ENCODE data around the gene CHRNA4.

Gene CHRNA4

GRCh38 chr20:63360850-63361518 is at the start of gene CHRNA4:
CHRNA4 (minus strand) TSS chr20:63361349; CDS start chr20:63361165, 184 bp downstream.
- DNase-seq (ENCODE audit: low read depth), result no peak

GRCh38 chr20:63409834-63410435 is 48.8 kb upstream of the CHRNA4 start:
- no peak for DNase-seq (ENCODE audit: low read depth)

- no peak for DNase-seq (ENCODE audit: low read depth)
These were observed 48.1 kb upstream of the CHRNA4 start for GRCh38 chr20:63409066-63409833.

- DNase-seq (ENCODE audit: low read depth), result no peak
These were observed 47.5 kb upstream of the CHRNA4 start for GRCh38 chr20:63408684-63409046.

GRCh38 chr20:63407928-63408683 is 47.0 kb upstream of the CHRNA4 start:
- DNase-seq (ENCODE audit: low read depth), result no peak

- DNase-seq (ENCODE audit: low read depth), result no peak
These were observed 45.6 kb upstream of the CHRNA4 start for GRCh38 chr20:63406617-63407245.

GRCh38 chr20:63406011-63406410 is 44.9 kb upstream of the CHRNA4 start:
- no peak for DNase-seq (ENCODE audit: low read depth)

- no peak for DNase-seq (ENCODE audit: low read depth)
These were observed 44.1 kb upstream of the CHRNA4 start for GRCh38 chr20:63405102-63405730.

- no peak for DNase-seq (ENCODE audit: low read depth)
These were observed 43.3 kb upstream of the CHRNA4 start for GRCh38 chr20:63404129-63405085.

GRCh38 chr20:63403403-63404105 is 42.4 kb upstream of the CHRNA4 start:
- DNase-seq (ENCODE audit: low read depth), result no peak

GRCh38 chr20:63402860-63403220 is 41.7 kb upstream of the CHRNA4 start:
- no peak for DNase-seq (ENCODE audit: low read depth)

GRCh38 chr20:63402181-63402859 is 41.2 kb upstream of the CHRNA4 start:
- DNase-seq (ENCODE audit: low read depth), result no peak

GRCh38 chr20:63401384-63402110 is 40.4 kb upstream of the CHRNA4 start:
- no peak for DNase-seq (ENCODE audit: low read depth)

GRCh38 chr20:63400486-63401210 is 39.5 kb upstream of the CHRNA4 start:
- DNase-seq (ENCODE audit: low read depth), result no peak

GRCh38 chr20:63399596-63400375 is 38.6 kb upstream of the CHRNA4 start:
- DNase-seq (ENCODE audit: low read depth), result no peak

GRCh38 chr20:63398744-63399514 is 37.8 kb upstream of the CHRNA4 start:
- no peak for DNase-seq (ENCODE audit: low read depth)

Measured in non-pigmented ciliary epithelial cell (primary cell).